GM12801 (cell line): ENCODE measurements around the gene SMYD3.

Experiments
- CTCF ChIP-seq: IDR thresholded peaks from one replicate; pipeline ENCODE4 v1.5.1; 2011; ENCODE audit warnings: control low read depth; ENCODE audit not compliant: insufficient read length; ENCODE audit errors: extremely low read depth

Gene SMYD3

GRCh38 chr1:246020211-246020954 lies 486.7 kb downstream of the SMYD3 start:
- TF ChIP-seq CTCF = no peak

GRCh38 chr1:246018146-246018545 lies 488.9 kb downstream of the SMYD3 start:
- TF ChIP-seq CTCF = no peak

- no peak for TF ChIP-seq CTCF
These were observed 494.7 kb downstream of the SMYD3 start for GRCh38 chr1:246012341-246012740.

GRCh38 chr1:246010386-246010785 lies 496.7 kb downstream of the SMYD3 start:
- no peak for TF ChIP-seq CTCF

GRCh38 chr1:246008363-246008831 lies 498.7 kb downstream of the SMYD3 start:
- no peak for TF ChIP-seq CTCF

GRCh38 chr1:246005067-246005466 lies 502.0 kb downstream of the SMYD3 start:
- TF ChIP-seq CTCF = no peak

- TF ChIP-seq CTCF = no peak
These were observed 502.8 kb downstream of the SMYD3 start for GRCh38 chr1:246004301-246004700.
